Suprapubic skin (tissue), 3 donors: ENCODE results near the gene FAM107A.

Experiments
- CTCF ChIP-seq, 2 donors: fragments of 200-600 bp in 1 of 2; fragments of 450-650 bp in 1 of 2; sonication (generic) in 1 of 2; IDR thresholded peaks; one replicate each; pipeline ENCODE4 v1.5.1; 2016 to 2019; ENCODE audit warnings: antibody characterized with exemption in 2 of 2, mild to moderate bottlenecking in 1 of 2, moderate library complexity in 1 of 2
- POLR2A ChIP-seq, 2 donors: fragments of 450-650 bp; IDR thresholded peaks; one replicate each; pipeline ENCODE4 v1.6.1; 2017; ENCODE audit warnings: antibody characterized with exemption in 2 of 2, mild to moderate bottlenecking in 2 of 2, moderate library complexity in 2 of 2

GRCh38 chr3:58576716-58577115 lies 475 bp downstream of the FAM107A start:
- no peak for TF ChIP-seq CTCF (IDR thresholded peaks at IDR 0.05)
- TF ChIP-seq POLR2A (IDR thresholded peaks at IDR 0.05) = no peak
